ENCODE data around the gene RUSC1.

GRCh38 chr1:155325603-155325893 lies 4.9 kb downstream of the RUSC1 start:
- TF ChIP-seq PBX3 (CRISPR knock-in tag; IDR thresholded peaks at IDR 0.05) (no peak), ZNF639 (tag by site-specific recombination; IDR thresholded peaks at IDR 0.05) (no peak)
